SK-N-DZ (cell line): ENCODE data around the gene TRIM71.
"Not testable (repeated sequence)": the region's sequence is repeated elsewhere in the genome, so short reads cannot be mapped to it uniquely, and the experiment has no call there.

Experiments used
- DNase-seq: peaks from one replicate; pipeline ENCODE4 v3.0.0-alpha.2; 2015; ENCODE audit warnings: low spot score

TRIM71 gene

GRCh38 chr3:32819551-32820348 is 2.0 kb downstream of the TRIM71 start:
- DNase-seq, result no peak

- DNase-seq, result no peak
Observed at GRCh38 chr3:32820430-32820829, 2.6 kb downstream of the TRIM71 start.

DNA sequence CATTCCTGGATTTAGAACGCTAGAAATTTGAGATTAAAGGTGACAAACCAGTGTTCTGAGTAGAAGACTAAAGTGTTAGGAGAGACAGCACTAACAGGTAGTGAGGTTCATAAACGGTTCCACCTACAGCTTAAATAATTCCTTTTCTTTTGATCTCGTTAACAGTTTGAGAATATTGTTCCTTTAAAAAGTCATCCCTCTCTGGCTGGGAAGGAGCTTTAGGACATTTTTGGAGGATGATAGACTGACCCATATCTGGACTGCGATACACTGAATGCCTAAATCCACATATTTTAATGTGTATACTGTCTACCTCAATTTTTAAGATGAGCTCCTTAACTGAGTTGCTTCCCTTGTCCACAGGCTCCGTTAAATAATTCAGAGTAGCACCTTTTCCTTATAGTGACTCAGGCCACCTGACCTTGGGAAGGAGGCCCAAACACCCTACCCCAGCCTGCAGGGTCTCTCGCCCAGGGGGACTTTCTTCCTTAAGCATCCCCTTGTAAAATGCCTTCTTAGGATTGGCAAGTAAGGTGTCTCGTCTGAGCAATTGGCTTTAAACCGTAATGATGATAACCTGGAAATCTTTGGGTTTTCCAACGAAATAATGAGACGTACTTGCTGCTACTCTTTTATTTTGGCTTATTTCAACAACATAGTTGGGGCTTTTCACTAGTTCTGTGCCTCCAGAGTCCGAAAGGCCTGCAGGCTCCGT is 3.3 kb downstream of the TRIM71 start:
- no peak for DNase-seq

DNA sequence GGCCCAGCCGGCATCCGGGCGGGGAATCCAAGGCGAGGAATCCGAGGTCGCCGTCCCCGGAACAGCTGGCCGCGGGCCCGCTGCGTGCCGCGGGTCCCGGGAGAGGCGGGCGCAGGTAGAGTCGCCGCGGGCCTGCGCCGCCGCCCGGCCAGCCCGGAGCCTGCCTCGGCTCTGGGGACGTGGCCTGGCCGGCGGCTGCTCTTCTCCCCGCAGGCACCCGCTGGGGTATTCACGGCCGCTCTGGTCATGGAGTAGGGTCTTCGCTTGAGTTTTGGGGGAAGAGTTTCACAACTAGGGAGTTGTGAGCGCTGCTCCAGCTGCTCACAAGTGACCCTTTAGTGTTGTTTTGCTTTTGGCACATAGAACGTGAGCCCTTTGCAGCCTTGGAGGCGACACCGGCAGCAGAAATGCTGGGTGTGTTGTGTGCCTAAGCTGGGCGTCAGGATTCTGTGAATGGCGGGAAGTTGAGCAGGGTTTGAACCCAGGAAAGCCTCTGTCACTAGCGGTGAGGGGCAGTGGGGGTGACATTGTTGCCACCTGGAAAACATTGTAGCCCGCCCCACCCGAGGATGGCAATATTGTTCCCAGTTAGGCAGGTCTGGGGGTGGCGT is 4.0 kb downstream of the TRIM71 start:
- DNase-seq, result no peak

- DNase-seq, result no peak
Observed at GRCh38 chr3:32822609-32823498, 5.1 kb downstream of the TRIM71 start.

DNA sequence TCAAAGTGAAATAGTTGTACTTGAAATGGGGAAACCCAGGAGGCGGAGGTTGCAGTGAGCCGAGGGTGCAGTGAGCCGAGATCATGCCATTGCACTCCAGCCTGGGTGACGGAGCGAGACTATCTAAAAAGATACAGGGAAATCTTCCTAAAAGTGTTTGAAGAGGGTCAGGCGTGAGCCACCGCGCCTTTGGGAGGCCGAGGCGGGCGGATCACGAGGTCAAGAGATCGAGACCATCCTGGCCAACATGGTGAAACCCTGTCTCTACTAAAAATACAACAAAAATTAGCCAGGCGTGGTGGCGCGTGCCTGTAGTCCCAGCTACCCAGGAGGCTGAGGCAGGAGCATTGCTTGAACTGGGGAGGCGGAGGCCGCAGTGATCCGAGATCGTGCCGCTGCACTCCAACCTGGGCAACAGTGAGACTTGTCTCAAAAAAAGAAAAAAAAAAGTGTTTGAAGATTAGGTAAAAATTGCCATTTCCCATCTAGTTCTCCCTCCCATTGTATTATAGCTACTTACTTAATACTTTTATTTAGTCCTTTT is 5.9 kb downstream of the TRIM71 start:
- DNase-seq, result not testable (repeated sequence)

GRCh38 chr3:32825601-32826375 is 8.0 kb downstream of the TRIM71 start:
- no peak for DNase-seq

GRCh38 chr3:32831062-32831461 is 13.3 kb downstream of the TRIM71 start:
- no peak for DNase-seq

DNA sequence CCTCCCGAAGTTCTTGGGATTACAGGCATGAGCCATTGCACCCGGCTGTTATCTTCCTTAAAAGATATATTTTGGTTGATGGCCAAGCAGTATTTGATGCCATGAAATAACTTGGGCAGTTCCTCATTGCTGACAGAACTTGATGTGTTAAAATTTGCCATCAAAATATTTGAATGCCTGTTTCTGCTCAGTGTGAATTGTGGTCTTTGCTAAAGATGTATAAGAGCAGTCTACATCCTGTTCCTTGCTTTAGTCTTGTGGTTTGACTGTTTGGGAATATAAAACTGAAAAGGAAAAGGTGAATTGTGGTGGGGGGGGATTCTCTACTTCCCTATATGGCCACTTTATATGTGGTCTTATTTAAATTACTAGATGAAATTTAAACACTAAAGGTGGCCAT is 14.0 kb downstream of the TRIM71 start:
- no peak for DNase-seq

DNA sequence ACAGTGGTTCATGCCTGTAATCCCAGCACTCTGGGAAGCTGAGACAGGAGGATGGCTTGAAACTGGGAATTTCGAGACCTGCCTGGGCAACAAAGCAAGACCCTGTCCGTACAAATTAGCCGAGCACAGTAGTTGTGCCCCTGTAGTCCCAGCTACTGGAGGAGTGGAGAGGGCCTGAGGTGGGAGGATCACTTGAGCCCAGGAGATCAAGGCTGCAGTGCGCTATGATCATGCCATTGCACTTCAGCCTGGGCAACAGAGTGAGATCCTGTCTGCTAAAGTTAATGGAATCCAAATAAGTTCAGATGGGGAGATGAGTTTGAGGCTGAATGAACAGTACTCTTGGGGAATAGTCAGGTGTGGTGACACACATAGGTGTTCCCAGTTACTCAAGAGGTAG is 14.4 kb downstream of the TRIM71 start:
- no peak for DNase-seq

- no peak for DNase-seq
Observed at GRCh38 chr3:32835049-32835371, 17.2 kb downstream of the TRIM71 start.

DNA sequence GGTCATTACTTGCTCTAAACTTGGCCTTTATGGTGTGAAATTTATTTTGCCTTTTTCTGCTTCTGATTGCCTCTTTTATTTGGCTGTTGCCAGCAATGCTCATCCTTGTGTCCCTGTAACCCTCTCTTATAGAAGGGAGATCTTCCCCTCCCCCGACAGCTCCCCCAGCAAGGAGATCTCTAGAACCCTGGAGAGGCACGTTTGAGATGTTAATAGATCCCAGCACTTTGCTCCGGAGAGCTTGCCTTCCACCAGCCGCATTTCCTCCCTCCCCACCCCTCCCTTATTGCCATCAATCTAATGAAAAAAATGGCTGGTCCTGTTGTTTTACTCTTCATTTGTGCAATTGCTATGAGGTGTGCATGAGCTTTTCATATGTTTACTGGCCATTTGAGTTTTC is 18.2 kb downstream of the TRIM71 start:
- DNase-seq, result no peak

- DNase-seq, result no peak
Observed at GRCh38 chr3:32836601-32837000, 18.8 kb downstream of the TRIM71 start.

- no peak for DNase-seq
Observed at GRCh38 chr3:32837366-32837765, 19.6 kb downstream of the TRIM71 start.

GRCh38 chr3:32837789-32838188 is 20.0 kb downstream of the TRIM71 start:
- no peak for DNase-seq

- DNase-seq, result no peak
Observed at GRCh38 chr3:32839714-32840085, 21.9 kb downstream of the TRIM71 start.

DNA sequence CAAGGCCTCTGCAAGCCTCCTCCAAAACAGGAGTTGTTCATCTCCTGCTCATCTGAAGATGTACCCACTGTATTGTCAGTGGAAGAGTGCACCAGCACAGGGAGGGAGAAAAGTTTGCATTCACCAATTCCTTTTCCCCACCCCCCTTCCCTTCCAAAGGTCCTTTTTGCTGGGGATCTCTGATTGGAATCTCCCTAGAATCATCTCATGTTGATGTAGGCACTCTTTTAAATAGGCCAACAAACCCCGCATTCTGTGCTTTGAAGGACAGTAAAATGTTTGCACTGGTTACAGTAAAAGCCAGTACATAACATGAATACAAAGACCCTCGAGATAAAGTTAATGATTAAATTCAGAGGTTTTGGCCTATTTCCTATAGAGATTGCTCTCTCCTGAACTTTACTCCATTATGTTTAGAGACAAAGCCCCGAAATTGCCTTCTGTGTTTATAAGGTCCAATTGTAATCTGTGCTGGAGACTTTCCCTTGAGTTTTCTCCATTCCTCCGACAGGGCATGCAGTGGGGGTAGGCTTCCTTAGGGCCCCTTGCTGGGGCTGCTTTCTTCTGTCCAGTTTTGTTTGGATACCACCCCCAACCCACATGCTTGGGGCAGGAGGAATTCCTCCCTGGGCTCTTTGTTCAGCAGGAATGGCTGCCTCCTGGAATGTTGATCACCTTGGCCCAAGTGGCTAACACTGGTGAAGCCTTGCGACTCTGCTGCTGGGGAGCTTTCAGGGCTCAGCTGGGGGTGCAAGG is 22.5 kb downstream of the TRIM71 start:
- no peak for DNase-seq

- no peak for DNase-seq
Observed at GRCh38 chr3:32841341-32841740, 23.5 kb downstream of the TRIM71 start.

- no peak for DNase-seq
Observed at GRCh38 chr3:32841867-32842470, 24.2 kb downstream of the TRIM71 start.

DNA sequence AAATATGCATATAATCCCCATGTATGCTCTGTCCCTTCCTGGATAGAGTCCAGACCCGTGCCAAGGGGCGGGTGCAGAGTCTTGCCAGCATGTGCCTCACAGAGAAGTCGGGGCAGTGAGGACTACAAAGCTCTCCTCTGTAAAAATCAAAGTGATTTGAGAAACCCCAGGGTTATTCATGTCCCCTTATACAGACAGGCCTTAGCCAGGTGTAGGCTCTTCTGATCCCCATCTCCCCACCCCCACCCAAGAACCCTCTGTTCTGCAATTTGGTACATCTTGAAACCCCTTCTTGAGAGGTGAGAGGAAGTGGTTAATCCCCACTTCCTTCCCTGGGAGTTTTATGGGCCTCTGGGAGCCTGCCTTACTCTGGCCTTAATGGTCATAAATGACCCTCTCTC is 24.7 kb downstream of the TRIM71 start:
- no peak for DNase-seq
